Lower leg skin (tissue), 3 donors: ENCODE results near the gene SLC27A4.

Experiments
- POLR2A ChIP-seq, 2 donors: fragments of 450-650 bp; IDR thresholded peaks; one replicate each; pipeline ENCODE4 v1.6.1; 2016 to 2017; ENCODE audit warnings: antibody characterized with exemption in 2 of 2, mild to moderate bottlenecking in 1 of 2, moderate library complexity in 1 of 2
- TF ChIP-seq, protein P1 (sequence below), 3 donors: fragments of 450-650 bp; IDR thresholded peaks; one replicate each; pipeline ENCODE4 v1.5.1; 2016; ENCODE audit warnings: antibody characterized with exemption in 3 of 3, mild to moderate bottlenecking in 3 of 3, moderate library complexity in 2 of 3

DNA sequence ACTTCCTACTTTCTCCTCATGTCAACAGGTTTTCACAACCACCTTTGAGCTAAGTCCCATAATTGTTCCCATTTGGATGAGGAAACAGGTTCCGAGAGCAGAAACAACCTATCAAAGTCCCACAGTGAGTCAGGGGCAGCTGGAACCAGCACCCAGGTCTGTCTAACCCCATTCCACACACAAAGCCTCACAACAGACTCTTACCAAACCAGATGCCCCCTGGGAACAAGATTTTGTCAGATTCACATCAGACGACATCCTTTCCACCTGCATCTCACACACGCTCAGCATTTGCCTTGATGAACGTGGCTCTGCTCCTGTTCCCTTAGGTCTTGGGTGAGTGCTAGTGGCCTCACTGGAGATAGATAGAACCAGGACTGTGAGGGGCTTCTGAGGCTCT lies 47.2 kb upstream of the SLC27A4 start:
- TF ChIP-seq, protein P1, sequence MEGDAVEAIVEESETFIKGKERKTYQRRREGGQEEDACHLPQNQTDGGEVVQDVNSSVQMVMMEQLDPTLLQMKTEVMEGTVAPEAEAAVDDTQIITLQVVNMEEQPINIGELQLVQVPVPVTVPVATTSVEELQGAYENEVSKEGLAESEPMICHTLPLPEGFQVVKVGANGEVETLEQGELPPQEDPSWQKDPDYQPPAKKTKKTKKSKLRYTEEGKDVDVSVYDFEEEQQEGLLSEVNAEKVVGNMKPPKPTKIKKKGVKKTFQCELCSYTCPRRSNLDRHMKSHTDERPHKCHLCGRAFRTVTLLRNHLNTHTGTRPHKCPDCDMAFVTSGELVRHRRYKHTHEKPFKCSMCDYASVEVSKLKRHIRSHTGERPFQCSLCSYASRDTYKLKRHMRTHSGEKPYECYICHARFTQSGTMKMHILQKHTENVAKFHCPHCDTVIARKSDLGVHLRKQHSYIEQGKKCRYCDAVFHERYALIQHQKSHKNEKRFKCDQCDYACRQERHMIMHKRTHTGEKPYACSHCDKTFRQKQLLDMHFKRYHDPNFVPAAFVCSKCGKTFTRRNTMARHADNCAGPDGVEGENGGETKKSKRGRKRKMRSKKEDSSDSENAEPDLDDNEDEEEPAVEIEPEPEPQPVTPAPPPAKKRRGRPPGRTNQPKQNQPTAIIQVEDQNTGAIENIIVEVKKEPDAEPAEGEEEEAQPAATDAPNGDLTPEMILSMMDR (IDR thresholded peaks at IDR 0.05), result no peak
- TF ChIP-seq POLR2A (IDR thresholded peaks at IDR 0.05), result no peak
